CD4-positive, alpha-beta T cell treated with Interleukin-1 beta for 1 hour (primary cell): ENCODE results near the gene PRKCB.

Source experiments
- DNase-seq, 2 donors: peaks; one replicate each; pipeline ENCODE4 v3.0.0-alpha.2; 2020 to 2022

The PRKCB gene

DNA sequence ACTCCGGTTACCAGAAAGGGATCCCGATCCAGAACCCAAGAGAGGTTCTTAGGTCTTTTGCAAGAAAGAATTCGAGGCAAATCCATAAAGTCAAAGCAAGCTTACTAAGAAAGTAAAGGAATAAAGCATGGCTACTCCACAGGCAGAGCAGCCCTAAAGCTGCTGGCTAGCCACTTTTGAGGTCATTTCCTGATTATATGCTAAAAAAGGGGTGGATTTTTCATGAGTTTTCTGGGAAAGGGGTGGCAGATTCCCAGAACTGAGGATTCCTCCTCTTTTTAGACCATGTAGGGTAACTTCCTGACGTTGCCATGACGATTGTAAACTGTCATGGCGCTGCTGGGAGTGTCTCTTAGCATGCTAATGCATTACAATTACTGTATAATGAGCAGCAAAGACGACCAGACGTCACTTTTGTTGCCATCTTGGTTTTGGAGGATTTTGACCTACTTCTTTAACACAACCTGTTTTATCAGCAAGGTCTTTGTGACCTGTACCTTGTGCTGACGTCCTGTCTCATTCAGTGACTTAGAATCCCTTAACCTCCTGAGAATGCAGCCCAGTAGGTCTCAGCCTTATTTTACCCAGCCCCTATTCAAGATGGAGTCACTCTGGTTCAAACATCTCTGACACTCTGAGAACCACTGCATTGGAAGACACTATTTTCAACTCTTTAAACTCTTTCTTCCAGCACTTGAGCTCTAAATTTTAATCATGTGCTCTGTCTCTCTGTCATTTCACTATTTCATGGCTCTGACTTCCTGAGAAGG is 216.7 kb downstream of the PRKCB start:
- no peak for DNase-seq

GRCh38 chr16:24053099-24053946 is 217.5 kb downstream of the PRKCB start:
- no peak for DNase-seq

DNA sequence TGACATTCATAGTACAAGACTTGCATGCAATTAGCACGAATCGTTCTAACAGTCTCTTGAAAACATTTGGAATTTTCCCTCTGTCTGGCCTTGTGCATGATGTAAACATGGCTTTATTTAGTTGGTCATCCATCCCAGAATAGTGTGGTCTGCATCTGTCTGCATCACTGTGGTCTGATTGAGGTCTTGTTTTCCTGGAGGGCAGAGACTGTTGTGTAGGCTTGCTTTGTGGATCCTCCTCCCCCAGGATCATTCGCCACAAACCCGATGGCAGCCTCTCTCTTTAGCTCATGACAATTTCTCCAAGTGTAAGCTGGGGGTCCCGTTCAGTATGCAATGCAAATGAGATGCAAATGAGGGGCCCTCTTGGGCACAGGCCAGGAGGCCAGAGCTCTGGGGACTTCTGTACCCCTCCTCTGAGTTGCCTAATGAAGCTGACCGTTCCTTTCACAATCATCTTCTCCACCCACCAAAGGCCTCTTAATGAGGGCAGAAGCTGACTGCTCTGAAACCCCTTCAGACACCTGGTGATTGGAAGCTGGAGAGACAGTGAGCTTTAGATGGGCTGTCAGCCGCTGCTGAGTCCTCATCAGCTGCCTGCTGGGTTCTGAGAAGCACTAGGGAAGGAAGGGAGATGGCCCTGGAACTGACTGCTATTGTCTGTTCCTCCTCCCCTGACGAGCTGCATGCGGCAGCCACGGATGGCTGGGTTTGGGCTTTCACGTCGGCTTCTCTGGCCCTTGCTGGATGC is 219.1 kb downstream of the PRKCB start:
- no peak for DNase-seq

DNA sequence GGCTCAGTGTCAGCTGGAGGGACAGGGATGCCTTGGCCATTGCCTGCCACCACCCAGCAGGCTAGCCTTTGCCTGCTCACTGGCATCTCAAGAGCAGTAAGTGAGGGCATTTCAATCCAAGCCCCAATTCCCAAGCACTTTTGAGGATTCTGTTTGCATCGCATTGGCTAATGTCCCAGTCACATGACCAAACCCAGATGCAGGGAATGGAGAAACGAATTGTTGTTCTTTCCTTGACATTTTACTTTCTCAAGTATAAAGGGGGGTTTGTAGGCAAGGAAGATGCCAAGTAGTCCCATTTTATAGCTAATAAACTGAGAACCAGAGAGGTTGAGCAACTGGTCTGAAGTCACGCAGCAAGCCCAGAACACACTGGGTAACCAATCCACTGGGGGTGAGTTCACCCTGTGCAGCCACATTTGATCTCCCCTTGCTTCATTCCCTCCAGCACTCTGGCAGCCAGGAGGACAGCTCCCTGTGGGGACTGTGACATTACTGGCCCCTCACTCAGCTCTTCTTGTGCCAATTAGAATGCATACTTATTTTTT is 226.6 kb downstream of the PRKCB start:
- DNase-seq = no peak

DNA sequence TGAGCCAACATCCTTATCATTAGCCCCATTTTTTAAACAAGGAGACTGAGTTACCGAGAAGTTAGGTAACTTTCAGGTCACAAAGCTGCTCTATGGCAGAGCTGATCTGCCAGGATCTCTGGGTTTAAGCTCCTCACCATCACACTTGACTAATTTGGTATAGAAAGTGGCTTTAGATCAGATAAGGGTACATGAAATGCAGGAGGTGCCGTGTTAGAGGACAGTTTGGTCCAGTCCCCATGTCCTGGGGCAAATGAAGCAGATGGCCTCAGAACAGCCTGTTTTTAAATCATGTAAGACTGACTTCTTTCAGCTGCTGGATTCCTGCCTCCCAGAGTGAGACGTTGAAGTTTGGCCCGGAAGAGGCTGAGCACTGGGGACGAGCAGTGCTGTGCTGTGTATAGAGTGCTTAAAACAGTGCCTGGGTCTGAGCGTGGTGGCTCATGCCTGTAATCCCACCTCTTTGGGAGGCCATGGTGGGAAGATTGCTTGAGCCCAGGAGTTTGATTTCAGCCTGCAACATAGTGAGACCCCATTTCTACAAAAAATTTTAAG is 233.3 kb downstream of the PRKCB start:
- DNase-seq = no peak

GRCh38 chr16:24070851-24071250 is 235.1 kb downstream of the PRKCB start:
- peak; percentile 20 to 24 for DNase-seq

DNA sequence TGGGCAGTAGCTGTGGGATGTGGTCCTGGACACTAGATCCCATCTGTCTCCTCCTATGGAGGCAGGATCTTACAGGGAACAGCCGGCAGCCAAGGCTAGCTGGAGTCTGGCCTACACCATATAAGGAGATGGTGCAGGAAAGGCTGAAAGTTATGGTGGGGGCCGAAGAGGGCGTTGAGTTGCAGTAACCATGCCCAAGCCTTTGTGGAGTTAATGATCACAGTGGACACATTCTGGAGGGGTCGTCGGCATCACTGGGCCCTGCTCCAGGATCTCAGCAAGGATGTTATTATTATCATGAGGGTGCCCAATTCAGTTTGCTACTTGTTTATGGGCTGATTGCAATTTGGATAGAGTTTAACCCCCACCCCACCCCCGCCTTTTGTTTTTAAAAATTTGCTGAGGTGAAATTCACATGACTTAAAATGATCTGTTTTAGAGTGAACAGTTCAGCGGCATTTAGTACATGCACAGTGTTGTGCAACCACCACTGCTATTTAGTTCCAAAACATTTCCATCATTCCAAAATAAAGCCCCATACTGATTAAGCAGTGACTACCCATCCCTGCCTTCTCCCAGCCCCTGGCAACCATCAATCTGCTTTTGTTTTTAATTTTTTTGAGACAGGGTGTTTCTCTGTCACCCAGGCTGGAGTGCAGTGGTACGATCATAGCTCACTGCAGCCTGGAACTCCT is 236.0 kb downstream of the PRKCB start:
- DNase-seq = no peak

DNA sequence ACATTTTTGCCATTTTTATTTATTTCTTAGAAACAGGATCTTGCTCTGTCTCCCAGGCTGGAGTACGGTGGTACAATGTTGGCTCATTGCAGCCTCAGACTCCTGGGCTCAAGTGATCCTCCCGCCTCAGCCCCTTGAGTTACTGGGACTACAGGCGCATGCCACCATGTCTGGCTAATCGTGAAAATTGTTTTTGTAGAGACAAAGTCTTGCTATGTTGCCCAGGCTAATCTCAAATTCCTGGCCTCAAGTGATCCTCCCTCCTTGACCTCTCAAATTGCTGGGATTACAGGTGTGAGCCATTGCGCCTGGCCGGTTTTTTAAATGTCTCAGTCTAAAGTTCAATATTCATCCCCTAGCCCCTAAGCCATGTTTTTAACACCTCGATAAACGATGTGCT is 237.5 kb downstream of the PRKCB start:
- no peak for DNase-seq

DNA sequence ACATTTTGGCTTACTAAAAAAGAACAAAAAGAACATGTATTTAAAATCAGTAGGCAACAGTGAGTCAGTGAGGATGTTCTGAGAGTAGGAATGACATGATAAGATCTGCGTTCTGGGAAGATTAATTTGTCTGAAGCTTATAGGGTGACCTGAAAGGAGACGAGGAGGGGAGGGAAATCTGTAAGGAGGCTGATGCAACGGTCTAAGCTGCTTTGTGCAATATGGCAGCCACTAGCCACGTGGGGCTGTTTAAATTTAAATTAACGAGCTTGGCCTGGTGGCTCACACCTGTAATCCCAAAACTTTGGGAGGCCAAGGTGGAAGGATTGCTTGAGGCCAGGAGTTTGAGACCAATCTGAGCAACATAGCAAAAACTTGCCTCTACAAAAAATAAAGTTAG is 238.8 kb downstream of the PRKCB start:
- no peak for DNase-seq

- no peak for DNase-seq
These were observed 239.5 kb downstream of the PRKCB start for GRCh38 chr16:24075302-24075701.

DNA sequence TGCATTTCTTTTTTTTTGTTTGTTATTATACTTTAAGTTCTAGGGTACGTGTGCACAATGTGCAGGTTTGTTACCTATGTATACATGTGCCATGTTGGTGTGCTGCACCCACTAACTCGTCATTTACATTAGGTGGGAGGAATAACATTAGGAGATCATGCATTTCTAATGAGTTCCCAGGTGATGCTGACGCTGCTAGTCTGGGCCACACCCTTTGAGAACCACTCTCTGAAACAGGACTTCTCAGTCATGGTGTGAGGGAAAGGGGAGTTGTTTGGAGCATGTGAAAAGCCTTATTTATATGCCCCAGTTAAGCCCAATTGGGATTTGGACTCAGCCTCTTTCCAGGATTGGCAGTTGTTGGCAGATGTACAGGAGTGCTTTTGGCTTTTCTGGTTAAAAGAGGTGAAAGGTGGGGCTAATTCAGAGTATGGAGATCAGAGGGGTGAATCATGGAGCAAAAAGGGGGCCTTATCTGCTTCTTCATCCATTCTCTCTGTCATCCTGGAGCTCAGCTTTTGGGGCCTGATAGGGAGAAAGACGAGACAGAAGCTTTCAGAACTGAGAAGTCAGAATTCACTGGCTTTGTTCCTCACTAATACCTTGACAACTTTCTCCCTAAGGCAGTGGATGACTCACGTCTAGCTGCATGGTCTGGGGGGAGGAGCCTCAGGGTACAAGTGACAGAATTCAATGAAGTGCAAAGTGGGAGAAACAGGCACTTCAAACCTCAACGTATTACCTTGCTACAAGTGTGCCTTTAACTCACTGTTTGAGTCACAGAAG is 240.3 kb downstream of the PRKCB start:
- no peak for DNase-seq

DNA sequence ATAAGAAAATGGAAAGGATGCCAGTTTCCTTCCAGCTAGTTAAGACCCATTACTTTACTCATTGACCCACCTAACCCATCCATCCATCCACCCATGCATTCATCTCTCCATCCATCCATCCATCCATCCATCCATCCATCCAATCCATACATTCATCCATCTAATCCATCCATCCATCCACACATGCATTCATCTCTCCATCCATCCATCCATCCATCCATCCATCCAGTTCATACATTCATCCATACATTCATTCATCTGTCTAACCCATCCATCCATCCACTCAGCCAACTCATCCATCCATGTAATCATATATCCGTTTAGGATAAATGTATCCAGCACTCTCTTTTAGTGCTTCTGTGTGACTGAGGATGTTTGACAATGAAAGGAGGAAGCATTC is 241.5 kb downstream of the PRKCB start:
- DNase-seq = no peak

GRCh38 chr16:24077966-24078365 is 242.2 kb downstream of the PRKCB start:
- no peak for DNase-seq

DNA sequence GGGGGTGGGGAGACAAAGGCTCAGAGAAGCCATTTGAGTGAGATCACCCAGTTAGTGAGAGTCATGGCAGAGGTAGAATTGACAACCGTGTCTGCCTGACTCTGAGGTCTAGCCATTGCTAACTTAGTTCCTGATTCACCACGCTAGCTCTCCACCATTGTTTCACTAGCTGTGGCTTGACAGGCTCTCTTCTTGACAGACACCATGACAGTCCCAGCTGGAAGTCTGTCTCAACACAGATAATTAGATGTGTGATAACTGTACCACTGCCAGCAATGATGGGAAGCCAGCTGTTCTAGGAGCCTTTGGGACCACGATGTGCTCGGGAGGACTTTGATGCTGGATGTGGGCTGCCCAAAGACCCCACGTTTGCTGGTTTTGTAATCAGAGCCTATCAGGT is 249.9 kb downstream of the PRKCB start:
- DNase-seq = no peak

- no peak for DNase-seq
These were observed 252.2 kb downstream of the PRKCB start for GRCh38 chr16:24087891-24088410.

DNA sequence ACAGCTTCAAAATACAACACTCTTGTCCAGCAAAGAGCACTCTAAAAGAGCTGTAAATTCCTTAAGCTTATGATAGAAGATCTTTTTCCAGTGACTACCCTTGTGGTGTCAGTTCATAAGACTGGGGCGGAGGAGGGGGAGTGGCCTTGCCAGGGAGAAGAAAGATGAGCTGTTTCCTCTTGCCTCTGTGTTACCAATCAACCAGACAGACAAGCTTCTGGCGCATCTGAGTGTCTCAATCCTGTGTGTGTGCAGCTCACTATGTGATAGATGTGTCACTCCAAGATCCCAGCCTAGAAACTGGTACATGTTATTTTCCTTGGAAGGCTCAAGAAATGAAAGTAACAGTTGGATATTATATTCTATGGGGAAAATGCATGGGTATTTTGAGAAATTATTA is 253.0 kb downstream of the PRKCB start:
- DNase-seq = no peak

- DNase-seq = no peak
These were observed 255.3 kb downstream of the PRKCB start for GRCh38 chr16:24091125-24091524.

DNA sequence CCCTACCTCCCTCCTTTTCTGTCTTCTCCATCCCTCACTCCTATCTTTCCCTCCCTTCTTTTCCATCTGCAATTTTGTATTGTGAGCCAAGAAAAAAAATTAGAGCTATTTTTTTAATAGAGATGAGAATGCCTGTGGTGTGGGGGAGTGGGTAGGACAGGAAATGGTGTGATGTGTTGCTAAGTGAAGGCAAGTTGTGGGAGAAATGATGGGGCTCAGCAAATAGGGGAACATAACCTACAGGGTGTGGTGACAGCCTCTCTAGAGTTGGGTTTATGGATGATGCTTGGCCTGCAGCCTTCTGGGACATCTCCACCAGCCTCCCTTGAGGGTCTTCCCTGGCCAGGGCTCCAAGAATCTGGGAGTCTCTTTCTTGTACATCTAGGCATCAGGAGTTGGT is 257.3 kb downstream of the PRKCB start:
- DNase-seq = no peak

DNA sequence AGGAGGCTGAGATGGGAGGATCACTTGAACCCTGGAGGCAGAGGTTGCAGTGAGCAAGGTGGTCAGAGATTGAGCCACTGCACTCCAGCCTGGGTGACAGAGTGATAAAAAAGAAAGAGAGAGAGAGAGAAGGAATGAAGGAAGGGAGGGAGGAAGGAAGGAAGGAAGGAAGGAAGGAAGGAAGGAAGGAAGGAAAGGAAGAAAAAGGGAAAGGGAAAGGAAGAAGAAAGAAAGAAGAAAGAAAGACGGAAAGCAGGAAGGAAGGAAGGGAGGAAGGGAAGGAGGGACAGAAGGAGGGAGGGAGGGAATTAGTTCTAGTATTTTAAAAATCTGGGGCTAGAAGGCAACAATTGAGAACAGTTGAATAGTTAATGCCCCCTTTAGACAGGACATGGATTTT is 258.9 kb downstream of the PRKCB start:
- DNase-seq = no peak

- DNase-seq = no peak
These were observed 263.1 kb downstream of the PRKCB start for GRCh38 chr16:24098896-24099295.

- DNase-seq = no peak
These were observed 265.6 kb downstream of the PRKCB start for GRCh38 chr16:24101431-24101830.
